HG02759 (cell line): ENCODE results near the gene ATP13A3.
"Not testable (repeated sequence)": the region's sequence is repeated elsewhere in the genome, so short reads cannot be mapped to it uniquely, and the experiment has no call there.

ENCODE experiments used
- ATAC-seq: cut with Tn5 transposase; IDR thresholded peaks from one replicate; pipeline ENCODE4 v1.9.1; 2021; ENCODE audit warnings: mild to moderate bottlenecking, moderate library complexity; ENCODE audit not compliant: unreplicated experiment

ATP13A3 gene

GRCh38 chr3:194500198-194500597, 13.4 kb upstream of the ATP13A3 start:
- no peak for ATAC-seq

- ATAC-seq: not testable (repeated sequence)
Measured at GRCh38 chr3:194499516-194499915, 12.7 kb upstream of the ATP13A3 start.

GRCh38 chr3:194497799-194498575, 11.2 kb upstream of the ATP13A3 start:
- no peak for ATAC-seq

- ATAC-seq: no peak
Measured at GRCh38 chr3:194496217-194496919, 9.6 kb upstream of the ATP13A3 start.

GRCh38 chr3:194494951-194495374, 8.2 kb upstream of the ATP13A3 start:
- no peak for ATAC-seq

GRCh38 chr3:194493995-194494927, 7.5 kb upstream of the ATP13A3 start:
- ATAC-seq: not testable (repeated sequence)

- no peak for ATAC-seq
Measured at GRCh38 chr3:194492001-194492400, 5.2 kb upstream of the ATP13A3 start.

- peak; percentile 31 for ATAC-seq
Measured at GRCh38 chr3:194489736-194490612, 3.2 kb upstream of the ATP13A3 start.

- ATAC-seq: no peak
Measured at GRCh38 chr3:194488055-194488742, 1.4 kb upstream of the ATP13A3 start.

- peak; percentile 20 for ATAC-seq
Measured at GRCh38 chr3:194487289-194488054, 670 bp upstream of the ATP13A3 start.

GRCh38 chr3:194485881-194486539, 792 bp downstream of the ATP13A3 start:
- peak; percentile 9 for ATAC-seq

GRCh38 chr3:194485468-194485880, 1.3 kb downstream of the ATP13A3 start:
- ATAC-seq: no peak

- ATAC-seq: no peak
Measured at GRCh38 chr3:194484614-194485013, 2.2 kb downstream of the ATP13A3 start.

- no peak for ATAC-seq
Measured at GRCh38 chr3:194483850-194484249, 3.0 kb downstream of the ATP13A3 start.

- ATAC-seq: not testable (repeated sequence)
Measured at GRCh38 chr3:194482830-194483229, 4.0 kb downstream of the ATP13A3 start.

- no peak for ATAC-seq
Measured at GRCh38 chr3:194482196-194482593, 4.6 kb downstream of the ATP13A3 start.

- ATAC-seq: no peak
Measured at GRCh38 chr3:194481525-194482195, 5.1 kb downstream of the ATP13A3 start.

GRCh38 chr3:194481103-194481502, 5.7 kb downstream of the ATP13A3 start:
- ATAC-seq: no peak
